PC-3 (cell line): ENCODE measurements around the gene NUTF2. TPM values are rescaled to one million over a fixed set of nuclear protein-coding genes. Genes with fewer than 3 reads are reported as not detected.

ENCODE experiments used
- ATAC-seq: fragments of 200-7000 bp; cut with Tn5 transposase; 2 replicates; pipeline ENCODE4 v1.9.1; 2020; ENCODE audit warnings: mild to moderate bottlenecking, moderate library complexity
- BruUV-seq: library from RNA; stranded (reverse); fragments of 400-500 nt; replicated peaks from 2 replicates; lab custom pipeline; 2021; lab: Mats Ljungman, UMichigan
- CTCF ChIA-PET: fragments of 300-600 bp; sonication (Branson Sonifier 250); formaldehyde crosslinking; loops from one replicate; lab custom pipeline; 2022; ENCODE audit warnings: antibody characterized with exemption; lab: Charles Lee
- POLR2A ChIA-PET: fragments of 300-600 bp; sonication (Branson Sonifier 250); formaldehyde crosslinking; loops from one replicate; lab custom pipeline; 2022; ENCODE audit warnings: antibody characterized with exemption; ENCODE audit not compliant: unreplicated experiment; lab: Charles Lee
- DNase-seq: peaks from one replicate; pipeline ENCODE4 v3.0.0-alpha.2; 2015
- H2AFZ ChIP-seq: fragments of 300-600 bp; sonication (generic); 2 replicates; pipeline ENCODE4 v1.6.0; 2016; ENCODE audit warnings: antibody characterized with exemption, low read length
- H3F3A ChIP-seq: fragments of 300-600 bp; sonication (generic); one replicate; pipeline ENCODE4 v1.6.0; 2017; ENCODE audit warnings: antibody characterized with exemption, low read length, control low read depth, mild to moderate bottlenecking; ENCODE audit not compliant: unreplicated experiment
- H3K27ac ChIP-seq: fragments of 300-600 bp; sonication (generic); 2 replicates; pipeline ENCODE4 v1.5.1; 2016; ENCODE audit warnings: mild to moderate bottlenecking, low read length
- H3K27me3 ChIP-seq: fragments of 300-600 bp; sonication (generic); 2 replicates; pipeline ENCODE4 v1.6.1; 2016; ENCODE audit warnings: low read length, mixed read lengths
- H3K36me3 ChIP-seq: fragments of 300-600 bp; sonication (generic); 2 replicates; pipeline ENCODE4 v1.6.1; 2016; ENCODE audit warnings: low read depth, mixed run types, low read length, mixed read lengths
- H3K4me1 ChIP-seq: fragments of 300-600 bp; sonication (generic); 2 replicates; pipeline ENCODE4 v1.5.1; 2016; ENCODE audit warnings: low read length; ENCODE audit not compliant: insufficient read depth
- H3K4me2 ChIP-seq: fragments of 300-600 bp; sonication (generic); 2 replicates; pipeline ENCODE4 v1.6.0; 2016; ENCODE audit warnings: low read length
- H3K4me3 ChIP-seq: fragments of 300-600 bp; sonication (generic); 2 replicates; pipeline ENCODE4 v1.5.1; 2016; ENCODE audit warnings: mild to moderate bottlenecking, low read length, mixed read lengths
- H3K79me2 ChIP-seq: fragments of 300-600 bp; sonication (generic); 2 replicates; pipeline ENCODE4 v1.6.1; 2017; ENCODE audit warnings: low read length, mixed read lengths
- H3K9ac ChIP-seq: fragments of 300-600 bp; sonication (generic); 2 replicates; pipeline ENCODE4 v1.6.0; 2016; ENCODE audit warnings: mild to moderate bottlenecking, low read length
- H3K9me2 ChIP-seq: fragments of 300-600 bp; sonication (generic); replicated peaks from 2 replicates; pipeline ENCODE4 v1.6.1; 2016; ENCODE audit warnings: mixed run types, low read length, mixed read lengths
- H3K9me3 ChIP-seq: fragments of 300-600 bp; sonication (generic); 2 replicates; pipeline ENCODE4 v1.6.1; 2016; ENCODE audit warnings: low read length, mixed read lengths
- H4K20me1 ChIP-seq: fragments of 300-600 bp; sonication (generic); 2 replicates; pipeline ENCODE4 v1.6.1; 2016; ENCODE audit warnings: low read length, mixed read lengths
- EZH2 ChIP-seq: fragments of 300-600 bp; sonication (generic); IDR thresholded peaks from one replicate; pipeline ENCODE4 v1.6.1; 2017; ENCODE audit warnings: antibody characterized with exemption, mild to moderate bottlenecking, low read length; ENCODE audit not compliant: unreplicated experiment
- EZH2phosphoT487 ChIP-seq: fragments of 300-600 bp; sonication (generic); IDR thresholded peaks from 2 replicates; pipeline ENCODE4 v1.6.1; 2018; ENCODE audit warnings: mild to moderate bottlenecking, antibody characterized with exemption, low read length, borderline replicate concordance
- intact Hi-C: fragments of 100-400 bp; cut with micrococcal nuclease; formaldehyde crosslinking; loops from 2 replicates; pipeline ENCODE4 v1.9.0; 2023
- total RNA-seq: library from RNA; depleted of rRNA; stranded (reverse); fragments of >200 nt; gene quantifications from 2 replicates; pipeline ENCODE4 v1.2.3, GENCODE V29; 2014
- TF ChIP-seq, protein P1 (sequence below): fragments of 300-600 bp; sonication (generic); conservative IDR thresholded peaks from 2 replicates; pipeline ENCODE4 v1.5.1; 2017; ENCODE audit warnings: antibody characterized with exemption, low read depth, mild to moderate bottlenecking, low read length

The NUTF2 gene
- total RNA-seq, 1 experiment from 2014 or later: 167 TPM

DNA sequence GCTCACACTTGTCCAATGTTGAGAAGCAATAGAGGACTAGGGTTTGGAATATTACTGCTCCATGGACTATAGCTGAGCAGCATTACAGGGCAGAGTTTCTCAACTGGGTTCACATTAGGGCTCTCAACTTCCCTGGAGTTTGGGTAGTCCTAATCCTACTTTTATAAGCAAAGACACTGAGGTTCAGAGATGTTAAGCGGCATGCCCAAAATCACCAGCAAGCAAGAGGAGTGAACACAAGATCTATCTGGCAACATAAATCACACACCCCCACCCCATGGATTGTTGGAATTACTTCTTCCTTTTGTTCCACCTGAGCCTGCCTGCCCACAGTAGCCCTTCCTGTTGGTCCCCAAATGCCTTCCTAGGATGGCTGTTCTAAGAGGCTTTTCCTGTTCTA is 34.8 kb upstream of the NUTF2 start:
- H2AFZ ChIP-seq: no peak overlapping the region
- POLR2A ChIA-PET: no interaction called here

DNA sequence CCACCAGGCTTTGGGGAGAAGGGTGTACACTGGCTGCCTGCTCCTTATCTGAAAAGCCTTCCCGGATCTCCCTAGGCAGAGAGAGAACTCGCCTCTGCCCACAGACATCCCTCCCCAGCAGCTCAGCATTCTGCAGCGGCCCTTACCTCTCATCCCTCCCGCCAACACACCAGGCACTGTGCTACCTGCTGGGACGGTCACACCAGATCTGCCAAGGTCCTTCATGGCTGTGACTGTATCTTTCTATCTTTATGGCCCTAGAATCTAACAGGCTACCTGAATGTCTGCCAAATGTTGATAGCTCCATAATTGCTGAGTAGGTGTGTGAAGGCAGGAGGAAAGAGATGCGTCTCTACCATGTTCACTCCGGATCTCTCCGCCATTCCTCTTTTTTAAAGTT is 32.2 kb upstream of the NUTF2 start:
- H3K79me2 ChIP-seq: no peaks in the 10 kb centered on the region
- H3K4me1 ChIP-seq: no peaks in the 10 kb centered on the region
- H3F3A ChIP-seq: no peaks in the 10 kb centered on the region
- no peaks in the 10 kb centered on the region; the same call in 1 of the 2 replicates for H3K36me3 ChIP-seq
- H3K9ac ChIP-seq: no peak overlapping the region
- no peak overlapping the region for H3K4me2 ChIP-seq
- no peak overlapping the region for H3K4me3 ChIP-seq
- H3K9me2 ChIP-seq: no peaks in the 10 kb centered on the region
- H4K20me1 ChIP-seq: no peaks in the 10 kb centered on the region
- no peaks in the 10 kb centered on the region for H3K27me3 ChIP-seq
- ATAC-seq (no peak), DNase-seq (no peak)
- no TSS peak for BruUV-seq
- POLR2A ChIA-PET: no interaction called here
- no peaks in the 10 kb centered on the region for H3K9me3 ChIP-seq
- TF ChIP-seq EZH2 (no peak), EZH2phosphoT487 (no peak)
- TF ChIP-seq, protein P1, sequence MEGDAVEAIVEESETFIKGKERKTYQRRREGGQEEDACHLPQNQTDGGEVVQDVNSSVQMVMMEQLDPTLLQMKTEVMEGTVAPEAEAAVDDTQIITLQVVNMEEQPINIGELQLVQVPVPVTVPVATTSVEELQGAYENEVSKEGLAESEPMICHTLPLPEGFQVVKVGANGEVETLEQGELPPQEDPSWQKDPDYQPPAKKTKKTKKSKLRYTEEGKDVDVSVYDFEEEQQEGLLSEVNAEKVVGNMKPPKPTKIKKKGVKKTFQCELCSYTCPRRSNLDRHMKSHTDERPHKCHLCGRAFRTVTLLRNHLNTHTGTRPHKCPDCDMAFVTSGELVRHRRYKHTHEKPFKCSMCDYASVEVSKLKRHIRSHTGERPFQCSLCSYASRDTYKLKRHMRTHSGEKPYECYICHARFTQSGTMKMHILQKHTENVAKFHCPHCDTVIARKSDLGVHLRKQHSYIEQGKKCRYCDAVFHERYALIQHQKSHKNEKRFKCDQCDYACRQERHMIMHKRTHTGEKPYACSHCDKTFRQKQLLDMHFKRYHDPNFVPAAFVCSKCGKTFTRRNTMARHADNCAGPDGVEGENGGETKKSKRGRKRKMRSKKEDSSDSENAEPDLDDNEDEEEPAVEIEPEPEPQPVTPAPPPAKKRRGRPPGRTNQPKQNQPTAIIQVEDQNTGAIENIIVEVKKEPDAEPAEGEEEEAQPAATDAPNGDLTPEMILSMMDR: no peak
- CTCF ChIA-PET: no interaction called here
- intact Hi-C loops: no loop called here
- no peak overlapping the region for H3K27ac ChIP-seq
- H2AFZ ChIP-seq: no peak overlapping the region

More for the DNA sequence above, 34.8 kb upstream of the NUTF2 start:
- Histone ChIP-seq H3K9me2 (no peaks in the 10 kb centered on the region), H3K4me1 (no peaks in the 10 kb centered on the region), H3K79me2 (no peaks in the 10 kb centered on the region), H3K4me2 (no peak overlapping the region), H3K36me3 (no peaks in the 10 kb centered on the region; the same call in 1 of the 2 replicates), H3K9ac (no peak overlapping the region), H3K27me3 (no peaks in the 10 kb centered on the region), H3K9me3 (no peaks in the 10 kb centered on the region), H3K4me3 (no peak overlapping the region), H3K27ac (no peak overlapping the region), H4K20me1 (no peaks in the 10 kb centered on the region), H3F3A (no peaks in the 10 kb centered on the region)
- intact Hi-C loops: no loop called here
- CTCF ChIA-PET: no interaction called here
- no peak for ATAC-seq
- TF ChIP-seq EZH2phosphoT487: no peak
- TF ChIP-seq, protein P1: no peak
- no peak for TF ChIP-seq EZH2
- DNase-seq: no peak
- no TSS peak for BruUV-seq

DNA sequence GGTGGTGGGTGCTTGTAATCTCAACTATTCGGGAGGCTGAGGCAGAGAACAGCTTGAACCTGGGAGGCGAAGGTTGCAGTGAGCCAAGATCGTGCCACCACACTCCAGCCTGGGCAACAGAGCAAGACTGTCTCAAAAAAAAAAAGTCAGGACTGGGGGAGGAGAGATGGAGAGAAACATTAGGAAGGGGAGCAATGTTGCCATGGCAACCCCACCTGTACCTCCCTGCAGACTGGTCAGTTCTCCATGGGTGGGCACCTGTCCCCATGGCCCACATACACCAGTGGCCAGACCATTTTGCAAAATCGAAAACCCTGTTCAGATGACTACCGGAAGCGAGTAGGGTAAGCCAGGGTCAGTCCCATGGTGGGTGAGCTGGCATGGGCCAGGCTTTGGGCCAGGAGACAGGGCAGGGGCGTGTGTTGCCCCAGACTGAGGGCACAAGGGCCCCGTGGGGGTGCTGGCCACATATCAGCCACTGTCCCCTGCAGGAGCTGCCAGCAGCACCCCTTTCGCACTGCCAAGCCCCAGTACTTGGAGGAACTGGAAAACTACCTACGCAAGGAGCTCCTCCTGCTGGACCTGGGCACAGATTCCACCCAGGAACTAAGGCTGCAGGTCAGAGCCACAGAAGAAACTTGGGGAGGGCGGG is 26.0 kb upstream of the NUTF2 start:
- no peak overlapping the region for H3K27ac ChIP-seq
- H3K36me3 ChIP-seq: no peaks in the 10 kb centered on the region; the same call in 1 of the 2 replicates
- no peak overlapping the region for H3K9ac ChIP-seq
- H3K79me2 ChIP-seq: no peaks in the 10 kb centered on the region
- H3K27me3 ChIP-seq: no peaks in the 10 kb centered on the region
- no TSS peak for BruUV-seq
- no peaks in the 10 kb centered on the region for H3K4me1 ChIP-seq
- intact Hi-C loops: no loop called here
- TF ChIP-seq EZH2phosphoT487 (no peak), EZH2 (no peak)
- TF ChIP-seq, protein P1: no peak
- ChIA-PET POLR2A (no interaction called here), CTCF (no interaction called here)
- no peak overlapping the region for H3K4me3 ChIP-seq
- no peak overlapping the region for H2AFZ ChIP-seq
- H3K9me2 ChIP-seq: no peaks in the 10 kb centered on the region
- no peaks in the 10 kb centered on the region for H3K9me3 ChIP-seq
- ATAC-seq: no peak
- DNase-seq: no peak
- H3K4me2 ChIP-seq: no peak overlapping the region
- no peaks in the 10 kb centered on the region for H3F3A ChIP-seq
- no peaks in the 10 kb centered on the region for H4K20me1 ChIP-seq
